Coronary artery (tissue), 2 donors: ENCODE data around the gene APRT.

ENCODE experiments used
- DNase-seq: peaks from one replicate; pipeline ENCODE4 v3.0.0-alpha.2; 2017; ENCODE audit warnings: low spot score
- H3K27ac ChIP-seq, 2 donors: fragments of 200-600 bp; sonication (generic); one replicate each; pipeline ENCODE4 v1.5.1; 2016 to 2019
- H3K4me3 ChIP-seq: fragments of 200-600 bp; sonication (generic); 2 replicates; pipeline ENCODE4 v1.5.1; 2016; ENCODE audit warnings: mild to moderate bottlenecking, moderate library complexity
- CTCF ChIP-seq: fragments of 200-600 bp; sonication (generic); IDR thresholded peaks from one replicate; pipeline ENCODE4 v1.5.1; 2019; ENCODE audit warnings: antibody characterized with exemption

The APRT gene

GRCh38 chr16:88812513-88813268, 963 bp upstream of the APRT start:
- no peak for DNase-seq
- H3K27ac ChIP-seq: peak overlapping the region; percentile 68 to 89
- peak overlapping the region; percentile 79 for H3K4me3 ChIP-seq
- no peak for TF ChIP-seq CTCF

GRCh38 chr16:88810912-88811768, 588 bp downstream of the APRT start:
- DNase-seq: peak; percentile 86
- TF ChIP-seq CTCF: no peak
- Histone ChIP-seq H3K4me3 (peak overlapping the region; percentile 79), H3K27ac (peak overlapping the region; percentile 76 to 89)

GRCh38 chr16:88810166-88810911, 1.4 kb downstream of the APRT start:
- DNase-seq: no peak
- peak overlapping the region; percentile 79 for H3K4me3 ChIP-seq
- TF ChIP-seq CTCF: no peak
- peak overlapping the region; percentile 76 to 89 for H3K27ac ChIP-seq

- no peak for TF ChIP-seq CTCF
- peak overlapping the region; percentile 79 for H3K4me3 ChIP-seq
- H3K27ac ChIP-seq: peak overlapping the region in 1 of 2 donors; percentile 89
- no peak for DNase-seq
Observed at GRCh38 chr16:88809676-88810165, 2.0 kb downstream of the APRT start.

- DNase-seq: no peak
Observed at GRCh38 chr16:88809068-88809675, 2.6 kb downstream of the APRT start.

More at GRCh38 chr16:88809068-88809675, 2.6 kb downstream of the APRT start:
- no peak for TF ChIP-seq CTCF
- H3K27ac ChIP-seq: no peak overlapping the region
- H3K4me3 ChIP-seq: no peak overlapping the region
